Endothelial cell of umbilical vein (primary cell): Measurements from ENCODE around the gene CDK19.

Experiments used
- CTCF ChIP-seq, 2 donors: IDR thresholded peaks; 1 replicate in 1 of 2; 2 replicates in 1 of 2; pipeline ENCODE4 v1.5.1; 2011; ENCODE audit warnings: low read length in 2 of 2, mild to moderate bottlenecking in 2 of 2, moderate library complexity in 2 of 2, control low read depth in 1 of 2, inconsistent platforms in 1 of 2, low read depth in 1 of 2; ENCODE audit not compliant: insufficient read depth in 1 of 2; ENCODE audit errors: extremely low read depth in 1 of 2
- MAX ChIP-seq: IDR thresholded peaks from 2 replicates; pipeline ENCODE4 v1.6.1; 2011; ENCODE audit not compliant: insufficient read depth, insufficient read length
- POLR2A ChIP-seq: IDR thresholded peaks from 2 replicates; pipeline ENCODE4 v1.6.1; 2012; ENCODE audit warnings: low read depth, mild to moderate bottlenecking, control low read depth, low read length

- no peak for TF ChIP-seq CTCF (IDR thresholded peaks at IDR 0.05; ENCODE audit: extremely low read depth in 1 of 2, insufficient read depth in 1 of 2, low read depth in 1 of 2, low read length in 2 of 2)
- TF ChIP-seq MAX, result no peak
- TF ChIP-seq POLR2A, result no peak
These were observed 206.2 kb downstream of the CDK19 start for GRCh38 chr6:110609101-110609500.
